HEK293 (cell line): ENCODE measurements around the gene MYO1B.

ENCODE experiments used
- CTCF ChIA-PET: fragments of 350-600 bp; formaldehyde crosslinking; extraction: SDS; loops from one replicate; lab custom pipeline; 2021; ENCODE audit warnings: antibody characterized with exemption; lab: Yijun Ruan, JAX
- POLR2A ChIA-PET: fragments of 300-600 bp; formaldehyde crosslinking; extraction: SDS; loops from one replicate; lab custom pipeline; 2020; ENCODE audit warnings: antibody characterized with exemption, inconsistent platforms; lab: Yijun Ruan, JAX
- H3K27ac ChIP-seq: fragments of 200-500 bp; sonication (Bioruptor generic); 2 replicates; pipeline ENCODE4 v1.5.1; 2014; ENCODE audit warnings: low read depth, low read length, control low read depth, inconsistent platforms; ENCODE audit errors: extremely low read depth
- H3K36me3 ChIP-seq, 2 experiments: fragments of 200-500 bp in 1 of 2; sonication (Bioruptor generic) in 1 of 2; 1 replicate in 1 of 2; 2 replicates in 1 of 2; pipeline ENCODE4 v1.5.1; 2014 to 2017; ENCODE audit warnings: inconsistent platforms in 2 of 2, low read length in 2 of 2; ENCODE audit not compliant: control insufficient read depth in 2 of 2, insufficient read depth in 1 of 2
- H3K4me1 ChIP-seq: fragments of 200-500 bp; sonication (Bioruptor generic); 2 replicates; pipeline ENCODE4 v1.5.1; 2014; ENCODE audit warnings: mild to moderate bottlenecking, low read length, inconsistent platforms; ENCODE audit not compliant: control insufficient read depth, insufficient read depth
- H3K4me3 ChIP-seq: 2 replicates; pipeline ENCODE4 v1.5.1; 2011; ENCODE audit warnings: low read depth, mild to moderate bottlenecking, control low read depth, low read length, moderate library complexity
- H3K9me3 ChIP-seq: fragments of 200-500 bp; sonication (Bioruptor generic); 2 replicates; pipeline ENCODE4 v1.5.1; 2014; ENCODE audit warnings: low read depth, low read length, inconsistent platforms; ENCODE audit not compliant: control insufficient read depth, insufficient read depth
- CTCF ChIP-seq: fragments of 450-650 bp; formaldehyde crosslinking; IDR thresholded peaks from 2 replicates; pipeline ENCODE4 v1.5.1; 2016; ENCODE audit warnings: missing biosample characterization, missing genetic modification characterization
- KLF1 ChIP-seq: fragments of 450-650 bp; formaldehyde crosslinking; IDR thresholded peaks from 2 replicates; pipeline ENCODE4 v1.5.1; 2016; ENCODE audit warnings: missing biosample characterization, missing genetic modification characterization
- MZF1 ChIP-seq: fragments of 450-650 bp; formaldehyde crosslinking; IDR thresholded peaks from 2 replicates; pipeline ENCODE4 v1.5.1; 2017; ENCODE audit warnings: missing biosample characterization, missing genetic modification characterization, borderline replicate concordance
- REPIN1 ChIP-seq: fragments of 450-650 bp; formaldehyde crosslinking; IDR thresholded peaks from 2 replicates; pipeline ENCODE4 v1.5.1; 2017; ENCODE audit warnings: missing biosample characterization, missing genetic modification characterization, low read depth
- SETDB1 ChIP-seq: IDR thresholded peaks from one replicate; pipeline ENCODE4 v1.6.1; 2017; ENCODE audit warnings: mild to moderate bottlenecking, low read length, moderate library complexity, mixed read lengths; ENCODE audit not compliant: insufficient read length
- SP3 ChIP-seq: fragments of 450-650 bp; formaldehyde crosslinking; IDR thresholded peaks from 2 replicates; pipeline ENCODE4 v1.5.1; 2016; ENCODE audit warnings: missing biosample characterization, missing genetic modification characterization
- YY1 ChIP-seq: fragments of 450-650 bp; formaldehyde crosslinking; IDR thresholded peaks from 2 replicates; pipeline ENCODE4 v1.5.1; 2018; ENCODE audit warnings: missing biosample characterization, missing genetic modification characterization
- ZNF202 ChIP-seq: fragments of 450-650 bp; formaldehyde crosslinking; IDR thresholded peaks from 2 replicates; pipeline ENCODE4 v1.5.1; 2016; ENCODE audit warnings: missing biosample characterization, missing genetic modification characterization, borderline replicate concordance
- ZNF302 ChIP-seq: fragments of 450-650 bp; formaldehyde crosslinking; IDR thresholded peaks from 2 replicates; pipeline ENCODE4 v1.5.1; 2016; ENCODE audit warnings: missing biosample characterization, missing genetic modification characterization, low read depth
- ZNF37A ChIP-seq: fragments of 450-650 bp; IDR thresholded peaks from 2 replicates; pipeline ENCODE4 v1.5.1; 2018; ENCODE audit warnings: missing biosample characterization, missing genetic modification characterization
- ZNF521 ChIP-seq: fragments of 450-650 bp; formaldehyde crosslinking; IDR thresholded peaks from 2 replicates; pipeline ENCODE4 v1.5.1; 2017; ENCODE audit warnings: missing biosample characterization, mild to moderate bottlenecking, missing genetic modification characterization
- ZNF558 ChIP-seq: fragments of 450-650 bp; formaldehyde crosslinking; IDR thresholded peaks from 2 replicates; pipeline ENCODE4 v1.5.1; 2016; ENCODE audit warnings: missing biosample characterization, missing genetic modification characterization
- ZNF610 ChIP-seq: fragments of 450-650 bp; formaldehyde crosslinking; IDR thresholded peaks from 2 replicates; pipeline ENCODE4 v1.5.1; 2016; ENCODE audit warnings: missing biosample characterization, missing genetic modification characterization, borderline replicate concordance
- ZNF623 ChIP-seq: fragments of 450-650 bp; formaldehyde crosslinking; IDR thresholded peaks from 2 replicates; pipeline ENCODE4 v1.5.1; 2016; ENCODE audit warnings: missing biosample characterization, missing genetic modification characterization
- ZNF707 ChIP-seq: fragments of 450-650 bp; formaldehyde crosslinking; IDR thresholded peaks from 2 replicates; pipeline ENCODE4 v1.5.1; 2016; ENCODE audit warnings: missing biosample characterization, missing genetic modification characterization
- ZNF791 ChIP-seq: fragments of 450-650 bp; formaldehyde crosslinking; IDR thresholded peaks from 2 replicates; pipeline ENCODE4 v1.5.1; 2016; ENCODE audit warnings: missing biosample characterization, missing genetic modification characterization
- ZSCAN18 ChIP-seq: fragments of 450-650 bp; formaldehyde crosslinking; IDR thresholded peaks from 2 replicates; pipeline ENCODE4 v1.5.1; 2016; ENCODE audit warnings: missing biosample characterization, missing genetic modification characterization
- ZSCAN30 ChIP-seq: fragments of 450-650 bp; IDR thresholded peaks from 2 replicates; pipeline ENCODE4 v1.5.1; 2018; ENCODE audit warnings: missing biosample characterization, mild to moderate bottlenecking, missing genetic modification characterization, moderate library complexity
- TF ChIP-seq, protein P1 (sequence below): fragments of 450-650 bp; formaldehyde crosslinking; IDR thresholded peaks from 2 replicates; pipeline ENCODE4 v1.5.1; 2017; ENCODE audit warnings: missing biosample characterization, missing genetic modification characterization
- TF ChIP-seq, protein P2 (sequence below): fragments of 450-650 bp; formaldehyde crosslinking; IDR thresholded peaks from 2 replicates; pipeline ENCODE4 v1.5.0; 2017; ENCODE audit warnings: missing biosample characterization, missing genetic modification characterization, borderline replicate concordance

The MYO1B gene

DNA sequence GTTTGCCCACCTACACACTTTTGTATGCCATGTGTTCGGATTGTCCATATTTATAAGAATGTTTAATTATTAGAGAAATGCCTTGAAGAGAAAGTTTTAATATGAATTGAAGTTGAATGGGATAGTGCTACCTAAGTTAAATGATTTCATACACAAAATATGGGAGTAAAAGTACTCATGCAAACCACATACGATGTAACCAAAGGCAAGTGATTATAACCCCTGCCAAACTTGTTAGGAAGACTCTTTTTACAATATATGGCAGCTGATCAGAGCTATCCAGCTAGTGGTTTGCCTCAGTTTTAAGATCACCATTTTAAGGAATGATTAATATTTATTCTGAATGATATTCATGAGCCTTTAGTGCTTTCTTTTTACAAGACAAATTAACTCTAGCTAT lies 106.7 kb downstream of the MYO1B start:
- TF ChIP-seq, protein P1, sequence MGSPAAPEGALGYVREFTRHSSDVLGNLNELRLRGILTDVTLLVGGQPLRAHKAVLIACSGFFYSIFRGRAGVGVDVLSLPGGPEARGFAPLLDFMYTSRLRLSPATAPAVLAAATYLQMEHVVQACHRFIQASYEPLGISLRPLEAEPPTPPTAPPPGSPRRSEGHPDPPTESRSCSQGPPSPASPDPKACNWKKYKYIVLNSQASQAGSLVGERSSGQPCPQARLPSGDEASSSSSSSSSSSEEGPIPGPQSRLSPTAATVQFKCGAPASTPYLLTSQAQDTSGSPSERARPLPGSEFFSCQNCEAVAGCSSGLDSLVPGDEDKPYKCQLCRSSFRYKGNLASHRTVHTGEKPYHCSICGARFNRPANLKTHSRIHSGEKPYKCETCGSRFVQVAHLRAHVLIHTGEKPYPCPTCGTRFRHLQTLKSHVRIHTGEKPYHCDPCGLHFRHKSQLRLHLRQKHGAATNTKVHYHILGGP (tag by site-specific recombination) = no peak
- TF ChIP-seq CTCF (no peak), ZNF37A (tag by site-specific recombination) (no peak), ZNF521 (tag by site-specific recombination) (no peak), ZNF623 (no peak), SETDB1 (no peak), ZNF707 (tag by site-specific recombination) (no peak), SP3 (tag by site-specific recombination) (no peak), ZSCAN18 (tag by site-specific recombination) (no peak), ZNF791 (tag by site-specific recombination) (no peak), ZNF558 (tag by site-specific recombination) (no peak), YY1 (tag by site-specific recombination) (no peak), ZNF302 (no peak), ZNF202 (no peak)
- TF ChIP-seq, protein P2, sequence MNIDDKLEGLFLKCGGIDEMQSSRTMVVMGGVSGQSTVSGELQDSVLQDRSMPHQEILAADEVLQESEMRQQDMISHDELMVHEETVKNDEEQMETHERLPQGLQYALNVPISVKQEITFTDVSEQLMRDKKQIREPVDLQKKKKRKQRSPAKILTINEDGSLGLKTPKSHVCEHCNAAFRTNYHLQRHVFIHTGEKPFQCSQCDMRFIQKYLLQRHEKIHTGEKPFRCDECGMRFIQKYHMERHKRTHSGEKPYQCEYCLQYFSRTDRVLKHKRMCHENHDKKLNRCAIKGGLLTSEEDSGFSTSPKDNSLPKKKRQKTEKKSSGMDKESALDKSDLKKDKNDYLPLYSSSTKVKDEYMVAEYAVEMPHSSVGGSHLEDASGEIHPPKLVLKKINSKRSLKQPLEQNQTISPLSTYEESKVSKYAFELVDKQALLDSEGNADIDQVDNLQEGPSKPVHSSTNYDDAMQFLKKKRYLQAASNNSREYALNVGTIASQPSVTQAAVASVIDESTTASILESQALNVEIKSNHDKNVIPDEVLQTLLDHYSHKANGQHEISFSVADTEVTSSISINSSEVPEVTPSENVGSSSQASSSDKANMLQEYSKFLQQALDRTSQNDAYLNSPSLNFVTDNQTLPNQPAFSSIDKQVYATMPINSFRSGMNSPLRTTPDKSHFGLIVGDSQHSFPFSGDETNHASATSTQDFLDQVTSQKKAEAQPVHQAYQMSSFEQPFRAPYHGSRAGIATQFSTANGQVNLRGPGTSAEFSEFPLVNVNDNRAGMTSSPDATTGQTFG (tag by site-specific recombination) = no peak
- Histone ChIP-seq H3K27ac (no peak overlapping the region), H3K4me1 (no peaks in the 10 kb centered on the region), H3K36me3 (peaks cover 0 to 27% of the 10 kb centered on the region in 2 experiments; a peak in 2 of 3 replicates), H3K4me3 (no peak overlapping the region), H3K9me3 (no peaks in the 10 kb centered on the region)
- ChIA-PET POLR2A (interaction anchor here (0.6 kb wide), 1 partner anchor 51 kb away, joined by 3 read pairs; no protein-coding TSS in a partner anchor), CTCF (no interaction called here)

DNA sequence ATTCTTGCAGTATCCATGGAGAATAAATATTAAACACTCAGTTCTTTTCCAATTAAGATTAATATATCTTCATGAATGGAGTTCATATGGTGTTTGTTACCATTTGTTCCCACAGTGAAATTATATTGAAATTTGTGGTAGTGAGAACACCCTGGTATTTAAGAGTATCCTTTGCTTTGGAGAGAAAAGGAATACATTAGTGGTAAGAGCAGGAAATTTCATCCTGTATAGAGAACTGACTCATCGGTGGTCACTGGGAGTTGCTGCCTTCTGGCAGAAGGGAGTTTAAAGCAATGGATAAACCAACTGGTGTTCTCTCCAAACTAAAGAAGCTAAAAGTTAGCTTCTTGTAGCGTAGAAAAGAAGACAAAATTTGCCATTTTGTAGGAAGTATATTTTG lies 107.3 kb downstream of the MYO1B start:
- no peak for TF ChIP-seq KLF1 (tag by site-specific recombination)
- no peak for TF ChIP-seq ZNF610 (tag by site-specific recombination)
- TF ChIP-seq REPIN1 (tag by site-specific recombination) = no peak
- no peak for TF ChIP-seq ZSCAN30 (tag by site-specific recombination)
- no peak for TF ChIP-seq MZF1 (tag by site-specific recombination)
- TF ChIP-seq, all 188 proteins: peak for 0
- POLR2A ChIA-PET = interaction anchor here (0.6 kb wide), 1 partner anchor 52 kb away, joined by 3 read pairs; no protein-coding TSS in a partner anchor

More for the DNA sequence above, 107.3 kb downstream of the MYO1B start:
- Histone ChIP-seq H3K9me3 (no peaks in the 10 kb centered on the region), H3K36me3 (peaks cover 0 to 27% of the 10 kb centered on the region in 2 experiments; a peak in 1 of 3 replicates), H3K4me3 (no peak overlapping the region), H3K4me1 (peaks cover under 1% of the 10 kb centered on the region; the same call in 1 of the 2 replicates), H3K27ac (no peak overlapping the region)
- CTCF ChIA-PET = interaction anchor here (0.6 kb wide), 1 partner anchor 134 kb away, joined by 3 read pairs; no protein-coding TSS in a partner anchor
